ENCODE data around the gene OR6Y1.
A peak's percentile ranks its signal among the peaks of the same experiment; 100 is the strongest.

DNA sequence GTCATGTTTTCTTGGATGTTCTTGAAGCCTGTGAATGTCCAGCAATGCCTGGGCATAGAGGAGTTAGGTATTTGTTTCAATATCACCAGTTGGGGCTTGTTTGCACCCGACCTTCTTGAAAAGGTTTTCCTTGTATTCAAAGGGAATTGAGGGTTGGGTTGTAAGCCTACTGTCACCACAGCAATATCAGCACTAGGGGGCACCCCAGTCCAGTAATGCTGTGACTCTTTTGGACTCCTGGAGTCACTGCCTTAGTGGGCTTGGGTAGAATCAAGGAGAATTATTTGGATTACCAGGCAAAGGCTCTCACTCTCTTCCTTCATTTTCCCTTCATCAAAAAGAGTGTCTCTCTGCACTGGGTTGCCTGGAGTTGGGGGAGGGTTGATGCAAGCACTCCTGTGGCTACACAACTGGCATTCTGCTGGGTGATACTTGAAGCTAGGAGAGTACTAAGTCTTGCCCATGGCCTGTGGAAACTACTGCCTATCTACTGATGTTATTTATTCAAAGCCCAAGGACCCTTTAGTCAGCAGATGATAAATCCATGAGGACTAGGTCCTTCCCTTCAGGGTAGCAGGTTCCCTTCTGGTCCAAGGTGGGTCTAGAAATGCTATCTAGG, 47.7 kb downstream of the OR6Y1 start:
- TF ChIP-seq TCF7 (CRISPR knock-in tag; IDR thresholded peaks at IDR 0.05; ENCODE audit: low read depth) (no peak), SP1 (CRISPR knock-in tag; conservative IDR thresholded peaks at IDR 0.05) (no peak), ZNF263 (CRISPR knock-in tag; IDR thresholded peaks at IDR 0.05; ENCODE audit: low read depth) (no peak)
- TF ChIP-seq, protein P1, sequence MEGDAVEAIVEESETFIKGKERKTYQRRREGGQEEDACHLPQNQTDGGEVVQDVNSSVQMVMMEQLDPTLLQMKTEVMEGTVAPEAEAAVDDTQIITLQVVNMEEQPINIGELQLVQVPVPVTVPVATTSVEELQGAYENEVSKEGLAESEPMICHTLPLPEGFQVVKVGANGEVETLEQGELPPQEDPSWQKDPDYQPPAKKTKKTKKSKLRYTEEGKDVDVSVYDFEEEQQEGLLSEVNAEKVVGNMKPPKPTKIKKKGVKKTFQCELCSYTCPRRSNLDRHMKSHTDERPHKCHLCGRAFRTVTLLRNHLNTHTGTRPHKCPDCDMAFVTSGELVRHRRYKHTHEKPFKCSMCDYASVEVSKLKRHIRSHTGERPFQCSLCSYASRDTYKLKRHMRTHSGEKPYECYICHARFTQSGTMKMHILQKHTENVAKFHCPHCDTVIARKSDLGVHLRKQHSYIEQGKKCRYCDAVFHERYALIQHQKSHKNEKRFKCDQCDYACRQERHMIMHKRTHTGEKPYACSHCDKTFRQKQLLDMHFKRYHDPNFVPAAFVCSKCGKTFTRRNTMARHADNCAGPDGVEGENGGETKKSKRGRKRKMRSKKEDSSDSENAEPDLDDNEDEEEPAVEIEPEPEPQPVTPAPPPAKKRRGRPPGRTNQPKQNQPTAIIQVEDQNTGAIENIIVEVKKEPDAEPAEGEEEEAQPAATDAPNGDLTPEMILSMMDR (IDR thresholded peaks at IDR 0.05) = peak; percentile 74
